Esophagus mucosa (tissue), 1 donor: ENCODE measurements around the gene HTR7. TPM values are rescaled to one million over a fixed set of nuclear protein-coding genes. Genes with fewer than 3 reads are reported as not detected.

Experiments
- ATAC-seq: fragments of 200-7000 bp; cut with Tn5 transposase; one replicate; pipeline ENCODE4 v1.9.1; 2020
- total RNA-seq: library from RNA; stranded (reverse); gene quantifications from one replicate; pipeline ENCODE4 v1.2.4, GENCODE V29; 2023
- donor health status: DM: yes; HTN: yes; CAD: no.

Gene HTR7
- total RNA-seq, 1 donor from 2014 or later: 0.92 TPM

GRCh38 chr10:90800232-90800796 is 57.5 kb downstream of the HTR7 start:
- ATAC-seq: no peak

GRCh38 chr10:90799172-90799571 is 58.7 kb downstream of the HTR7 start:
- ATAC-seq: no peak

DNA sequence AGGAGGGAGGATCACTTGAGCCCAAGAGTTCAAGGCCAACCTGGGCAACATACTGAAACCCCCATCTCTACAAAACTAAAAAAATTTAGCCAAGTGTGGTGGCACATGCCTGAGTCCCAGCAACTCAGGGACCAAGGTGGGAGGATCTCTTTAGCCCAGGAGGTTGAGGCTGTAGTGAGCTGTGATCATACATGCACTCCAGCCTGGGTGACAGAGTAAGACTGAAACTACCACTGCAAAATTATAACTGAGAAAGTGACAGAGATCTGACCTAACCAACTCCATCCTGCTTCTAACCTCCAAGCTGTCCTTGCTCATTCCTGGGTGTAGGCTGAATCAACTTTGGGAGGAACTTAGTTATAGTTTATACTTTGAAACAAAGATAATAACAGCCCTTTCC is 59.4 kb downstream of the HTR7 start:
- ATAC-seq: no peak

- ATAC-seq: no peak
Observed at GRCh38 chr10:90790422-90790821, 67.4 kb downstream of the HTR7 start.

- ATAC-seq: no peak
Observed at GRCh38 chr10:90788968-90789367, 68.9 kb downstream of the HTR7 start.

DNA sequence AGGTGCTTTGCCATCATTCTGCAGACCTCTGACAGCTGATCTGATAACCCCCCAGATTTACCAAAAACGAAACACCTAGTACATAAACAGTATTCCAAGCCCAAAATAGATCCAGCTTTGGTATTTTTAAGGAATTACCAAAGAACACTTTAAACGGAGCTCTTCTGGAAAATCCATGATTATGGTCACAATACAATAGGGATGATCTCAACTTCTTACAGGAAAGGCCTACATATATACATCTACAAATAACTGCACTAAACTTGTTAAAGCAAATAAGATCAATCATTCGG is 69.7 kb downstream of the HTR7 start:
- ATAC-seq: no peak

DNA sequence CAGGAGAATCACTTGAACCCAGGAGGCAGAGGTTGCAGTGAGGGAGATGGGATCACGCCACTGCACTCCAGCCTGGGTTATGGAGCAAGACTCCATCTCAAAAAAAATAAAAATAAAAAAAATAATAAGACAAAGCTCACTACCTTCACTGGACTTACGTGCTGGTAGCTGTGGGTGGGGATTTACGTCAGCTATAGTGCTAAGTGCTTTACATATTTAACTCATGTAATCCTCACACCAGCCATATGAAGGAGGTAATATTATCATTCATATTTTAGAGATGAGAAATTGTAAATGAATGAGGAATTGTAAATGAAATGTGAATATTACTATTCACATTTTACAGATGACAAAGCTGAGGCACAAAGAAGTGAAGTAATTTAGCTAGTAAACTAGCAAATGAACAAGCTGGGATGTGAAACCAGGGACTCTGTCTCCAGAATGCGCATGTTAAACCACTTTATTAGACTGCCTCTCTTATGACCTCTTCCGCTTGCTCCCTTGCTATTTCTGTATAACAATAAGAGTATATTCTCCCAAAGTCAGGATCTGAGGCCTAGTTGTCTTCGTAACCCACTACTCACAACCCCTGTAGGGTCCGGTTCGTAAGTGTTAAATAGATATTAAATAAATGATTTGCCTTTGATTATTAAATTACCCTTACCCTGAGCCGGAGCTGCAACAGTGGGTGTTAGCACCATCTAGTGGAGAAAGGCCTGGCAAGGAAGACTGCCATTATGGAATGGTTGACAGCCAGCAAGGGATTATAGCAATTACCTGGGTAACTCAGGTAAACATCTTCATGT is 70.2 kb downstream of the HTR7 start:
- ATAC-seq: peak; percentile 57

DNA sequence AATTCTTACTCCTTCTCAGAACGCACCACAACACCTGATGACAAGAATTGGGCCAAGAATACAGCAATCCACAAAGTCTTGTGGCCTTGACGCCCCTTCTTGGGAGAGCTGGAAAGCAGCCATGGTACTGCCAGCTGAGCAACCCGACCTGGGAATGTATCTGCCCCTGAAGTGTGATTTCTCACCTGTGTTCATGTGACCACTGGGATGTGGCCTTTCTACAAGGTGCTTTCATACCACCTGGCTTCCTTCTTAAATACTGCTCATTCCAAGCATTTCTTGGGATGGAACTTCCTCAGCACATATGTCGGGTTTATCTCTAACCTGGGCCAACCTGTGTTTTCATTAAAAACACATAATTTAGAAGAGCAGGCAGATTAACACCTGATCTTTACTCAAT is 72.1 kb downstream of the HTR7 start:
- no peak for ATAC-seq

DNA sequence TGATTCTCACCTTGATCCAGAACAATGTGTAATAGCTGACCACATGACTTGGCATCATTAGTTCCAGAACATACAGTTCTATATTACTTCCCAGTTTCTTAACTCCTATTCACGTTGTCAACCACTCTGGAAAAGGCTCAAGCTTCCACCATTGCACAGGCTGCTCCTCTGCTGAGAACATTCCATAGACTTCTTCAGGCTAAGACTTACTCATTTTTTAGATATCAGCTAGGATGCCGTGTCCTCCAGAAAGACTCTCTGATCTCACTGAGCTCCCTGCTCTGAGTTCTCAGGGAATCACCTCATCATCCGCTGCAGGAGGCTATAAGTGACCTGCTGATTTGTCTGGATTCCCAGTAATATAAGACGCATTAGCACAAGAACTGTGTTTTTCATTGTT is 73.1 kb downstream of the HTR7 start:
- ATAC-seq: no peak

DNA sequence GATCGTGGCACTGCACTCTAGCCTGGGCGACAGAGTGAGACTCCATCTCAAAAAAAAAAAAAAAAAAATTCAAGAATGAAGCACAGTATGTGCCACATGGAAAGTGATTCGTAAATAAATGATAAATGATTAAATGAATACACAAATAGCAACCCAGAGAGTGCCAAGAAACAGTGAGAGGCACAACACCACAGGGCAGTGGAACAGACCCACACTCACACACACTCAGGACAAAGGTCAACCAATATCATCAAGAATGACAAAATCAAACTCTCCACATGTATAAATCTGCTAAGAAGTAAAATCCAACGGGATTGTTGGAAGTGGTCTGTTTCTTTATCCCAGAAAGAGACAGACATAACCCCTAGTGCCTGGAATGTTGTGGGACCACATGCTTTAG is 77.4 kb downstream of the HTR7 start:
- ATAC-seq: no peak

DNA sequence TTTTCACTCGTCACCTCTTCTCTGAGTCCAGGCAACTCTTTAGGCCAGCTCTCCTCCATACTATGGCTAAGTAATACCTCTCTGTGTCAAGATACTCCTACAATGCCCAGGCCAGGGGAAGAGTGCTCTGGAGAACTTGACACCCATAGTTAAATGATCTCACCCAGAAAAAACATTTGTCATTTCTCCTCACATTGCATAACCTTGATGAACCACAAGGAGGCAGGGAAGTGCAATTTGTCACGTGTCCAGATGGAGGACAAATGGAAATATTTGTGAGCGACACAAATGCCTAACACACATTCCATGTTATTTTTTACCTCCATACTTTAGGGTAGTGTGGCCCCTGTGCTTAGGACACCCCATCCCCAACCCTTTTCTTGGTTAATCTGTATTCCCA is 78.3 kb downstream of the HTR7 start:
- ATAC-seq: peak; percentile 44

GRCh38 chr10:90777621-90778020 is 80.2 kb downstream of the HTR7 start:
- ATAC-seq: no peak

GRCh38 chr10:90775351-90776028 is 82.3 kb downstream of the HTR7 start:
- no peak for ATAC-seq

GRCh38 chr10:90769946-90770841 is 87.6 kb downstream of the HTR7 start:
- ATAC-seq: no peak

- peak; percentile 61 for ATAC-seq
Observed at GRCh38 chr10:90751107-90751997, 106.5 kb downstream of the HTR7 start.

- peak; percentile 88 for ATAC-seq
Observed at GRCh38 chr10:90746829-90747228, 111.0 kb downstream of the HTR7 start.

- no peak for ATAC-seq
Observed at GRCh38 chr10:90745565-90745964, 112.3 kb downstream of the HTR7 start.

- ATAC-seq: no peak
Observed at GRCh38 chr10:90743291-90743690, 114.5 kb downstream of the HTR7 start.

GRCh38 chr10:90741926-90742565 is 115.8 kb downstream of the HTR7 start:
- peak; percentile 68 for ATAC-seq

GRCh38 chr10:90740265-90740664 is 117.6 kb downstream of the HTR7 start:
- ATAC-seq: peak; percentile 92

DNA sequence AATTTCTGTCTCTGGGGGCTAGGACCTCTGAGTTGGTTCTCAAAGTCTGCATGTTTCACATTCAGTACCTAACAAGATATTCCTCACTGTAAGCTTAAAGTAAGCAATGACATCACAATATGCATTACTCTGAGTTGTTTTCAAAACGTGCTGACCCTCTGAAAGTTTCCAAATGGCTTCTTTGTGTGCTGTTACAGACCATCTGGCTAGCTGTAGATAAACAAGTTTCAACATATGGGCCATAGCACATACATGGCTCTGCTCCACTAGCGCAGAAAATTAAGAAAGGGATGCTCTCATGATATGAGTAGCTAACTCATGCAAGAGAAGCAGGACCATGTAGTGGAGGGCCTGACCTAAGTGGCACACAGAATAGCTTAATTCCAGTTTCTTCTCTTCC is 119.0 kb downstream of the HTR7 start:
- ATAC-seq: no peak
